GM18526 (cell line): ENCODE results near the gene ZNF17.

Experiments
- POLR2A ChIP-seq: IDR thresholded peaks from 3 replicates; pipeline ENCODE4 v1.6.1; 2011; ENCODE audit not compliant: insufficient read length; ENCODE audit errors: extremely low read depth

Gene ZNF17

GRCh38 chr19:57466489-57466888 lies 55.5 kb downstream of the ZNF17 start:
- no peak for TF ChIP-seq POLR2A
